Right atrium auricular region (tissue), 2 donors: ENCODE measurements around the gene LIPK. TPM values are rescaled to one million over a fixed set of nuclear protein-coding genes. Genes with fewer than 3 reads are reported as not detected.
"Not testable (repeated sequence)": the region's sequence is repeated elsewhere in the genome, so short reads cannot be mapped to it uniquely, and the experiment has no call there.

Experiments
- DNase-seq: peaks from one replicate; pipeline ENCODE4 v3.0.0-alpha.2; 2019; ENCODE audit warnings: low spot score
- H3K27ac ChIP-seq, 2 donors: fragments of 200-600 bp; sonication (generic); 1 replicate in 1 of 2; 2 replicates in 1 of 2; pipeline ENCODE4 v1.5.1; 2016 to 2019
- H3K27me3 ChIP-seq, 2 donors: fragments of 200-600 bp; sonication (generic); one replicate each; pipeline versions ENCODE4 v1.5.1 to v1.6.0; 2017 to 2019
- H3K36me3 ChIP-seq: fragments of 200-600 bp; sonication (generic); one replicate; pipeline ENCODE4 v1.5.1; 2016
- H3K4me1 ChIP-seq, 2 donors: fragments of 200-600 bp; sonication (generic); one replicate each; pipeline versions ENCODE4 v1.5.1 to v1.6.0; 2017 to 2019
- H3K4me3 ChIP-seq, 2 donors: fragments of 200-600 bp; sonication (generic); 1 replicate in 1 of 2; 2 replicates in 1 of 2; pipeline ENCODE4 v1.5.1; 2017 to 2019; ENCODE audit warnings: mild to moderate bottlenecking in 1 of 2, moderate library complexity in 1 of 2
- H3K9me3 ChIP-seq, 2 donors: fragments of 200-600 bp; sonication (generic); one replicate each; pipeline ENCODE4 v1.5.1; 2019
- CTCF ChIP-seq, 2 donors: fragments of 200-600 bp; sonication (generic); IDR thresholded peaks; one replicate each; pipeline ENCODE4 v1.5.1; 2019; ENCODE audit warnings: antibody characterized with exemption in 2 of 2
- total RNA-seq, 2 donors: library from RNA; depleted of rRNA; stranded (reverse); fragments of >200 nt; gene quantifications; one replicate each; pipeline ENCODE4 v1.1.0, GENCODE V29; 2016

LIPK gene
- total RNA-seq, 2 donors from 2014 or later: not detected

- no peak overlapping the region for H3K4me3 ChIP-seq
- H3K4me1 ChIP-seq: no peaks in the 10 kb centered on the region
- H3K36me3 ChIP-seq: no peaks in the 10 kb centered on the region
- H3K27ac ChIP-seq: no peak overlapping the region
- TF ChIP-seq CTCF (IDR thresholded peaks at IDR 0.05): no peak
- H3K27me3 ChIP-seq: no peaks in the 10 kb centered on the region
- no peak for DNase-seq
- no peaks in the 10 kb centered on the region for H3K9me3 ChIP-seq
Measured at GRCh38 chr10:88730864-88731263, 24.8 kb downstream of the LIPK start.

GRCh38 chr10:88731296-88731695 lies 25.2 kb downstream of the LIPK start:
- TF ChIP-seq CTCF (IDR thresholded peaks at IDR 0.05): no peak
- no peaks in the 10 kb centered on the region for H3K27me3 ChIP-seq
- DNase-seq: no peak
- H3K27ac ChIP-seq: no peak overlapping the region
- H3K9me3 ChIP-seq: no peaks in the 10 kb centered on the region
- no peak overlapping the region for H3K4me3 ChIP-seq
- H3K4me1 ChIP-seq: no peaks in the 10 kb centered on the region
- no peaks in the 10 kb centered on the region for H3K36me3 ChIP-seq

GRCh38 chr10:88733215-88733614 lies 27.2 kb downstream of the LIPK start:
- Histone ChIP-seq H3K27ac (no peak overlapping the region), H3K4me3 (no peak overlapping the region)

GRCh38 chr10:88735661-88736060 lies 29.6 kb downstream of the LIPK start:
- no peaks in the 10 kb centered on the region for H3K9me3 ChIP-seq
- TF ChIP-seq CTCF (IDR thresholded peaks at IDR 0.05): no peak
- no peaks in the 10 kb centered on the region for H3K36me3 ChIP-seq
- H3K4me3 ChIP-seq: no peak overlapping the region
- no peaks in the 10 kb centered on the region for H3K4me1 ChIP-seq
- no peak overlapping the region for H3K27ac ChIP-seq
- no peaks in the 10 kb centered on the region for H3K27me3 ChIP-seq
- no peak for DNase-seq

More at GRCh38 chr10:88733215-88733614, 27.2 kb downstream of the LIPK start:
- H3K36me3 ChIP-seq: no peaks in the 10 kb centered on the region
- TF ChIP-seq CTCF (IDR thresholded peaks at IDR 0.05): no peak
- no peak for DNase-seq
- no peaks in the 10 kb centered on the region for H3K9me3 ChIP-seq
- H3K27me3 ChIP-seq: no peaks in the 10 kb centered on the region
- no peaks in the 10 kb centered on the region for H3K4me1 ChIP-seq

- H3K4me3 ChIP-seq, DNase-seq, H3K27ac ChIP-seq, H3K36me3 ChIP-seq, H3K4me1 ChIP-seq, H3K27me3 ChIP-seq: not testable (repeated sequence)
- peaks cover 0 to 13% of the 10 kb centered on the region in 2 donors for H3K9me3 ChIP-seq
Measured at GRCh38 chr10:88741921-88742320, 35.9 kb downstream of the LIPK start.

GRCh38 chr10:88742448-88742847 lies 36.4 kb downstream of the LIPK start:
- no peaks in the 10 kb centered on the region for H3K4me1 ChIP-seq
- no peak for TF ChIP-seq CTCF (IDR thresholded peaks at IDR 0.05)
- H3K27ac ChIP-seq: no peak overlapping the region
- no peak for DNase-seq
- no peaks in the 10 kb centered on the region for H3K36me3 ChIP-seq
- peaks cover 0 to 13% of the 10 kb centered on the region in 2 donors for H3K9me3 ChIP-seq
- no peak overlapping the region for H3K4me3 ChIP-seq
- no peaks in the 10 kb centered on the region for H3K27me3 ChIP-seq
